PFSK-1 (cell line): ENCODE results near the gene VPS52.

Experiments
- FOXP2 ChIP-seq: optimal IDR thresholded peaks from 2 replicates; pipeline ENCODE3; 2011; ENCODE audit warnings: borderline replicate concordance, control low read depth, inconsistent platforms; ENCODE audit not compliant: insufficient read depth; ENCODE audit errors: extremely low read length, extremely low read depth
- POLR2AphosphoS5 ChIP-seq: IDR thresholded peaks from 2 replicates; pipeline ENCODE4 v1.6.1; 2012; ENCODE audit warnings: low read depth, mild to moderate bottlenecking, control low read depth, low read length, moderate library complexity
- TAF1 ChIP-seq: IDR thresholded peaks from 2 replicates; pipeline ENCODE4 v1.6.1; 2012; ENCODE audit warnings: low read length, control low read depth, borderline replicate concordance; ENCODE audit not compliant: insufficient read depth
- TF ChIP-seq, protein P1 (sequence below), 2 experiments: IDR thresholded peaks; 2 replicates each; pipeline versions ENCODE4 v1.6.1 to v1.8.0; 2011 to 2012; ENCODE audit warnings: low read depth in 2 of 2, low read length in 2 of 2, control low read depth in 1 of 2, inconsistent platforms in 1 of 2, mild to moderate bottlenecking in 1 of 2, moderate library complexity in 1 of 2; ENCODE audit not compliant: insufficient read depth in 1 of 2

DNA sequence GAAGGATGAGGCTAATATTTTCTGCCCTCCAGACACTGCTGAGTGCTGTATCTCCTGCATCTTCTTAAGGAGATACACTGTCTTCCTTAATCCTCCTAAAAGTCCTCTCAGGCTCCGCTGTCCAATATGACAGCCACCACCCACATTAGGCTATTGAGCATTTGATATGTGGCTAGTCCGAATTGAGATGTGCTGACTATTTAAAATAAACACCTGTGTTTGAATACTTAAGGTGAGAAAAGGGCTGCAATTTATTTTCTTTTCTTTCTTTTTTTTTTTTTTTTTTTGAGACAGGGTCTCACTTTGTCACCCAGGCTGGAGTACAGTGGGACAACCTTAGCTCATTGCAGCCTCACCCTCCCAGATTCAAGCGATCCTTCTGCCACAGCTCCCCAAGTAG is 30.2 kb upstream of the VPS52 start:
- TF ChIP-seq TAF1 (no peak), POLR2AphosphoS5 (no peak), FOXP2 (no peak)
- TF ChIP-seq, protein P1, sequence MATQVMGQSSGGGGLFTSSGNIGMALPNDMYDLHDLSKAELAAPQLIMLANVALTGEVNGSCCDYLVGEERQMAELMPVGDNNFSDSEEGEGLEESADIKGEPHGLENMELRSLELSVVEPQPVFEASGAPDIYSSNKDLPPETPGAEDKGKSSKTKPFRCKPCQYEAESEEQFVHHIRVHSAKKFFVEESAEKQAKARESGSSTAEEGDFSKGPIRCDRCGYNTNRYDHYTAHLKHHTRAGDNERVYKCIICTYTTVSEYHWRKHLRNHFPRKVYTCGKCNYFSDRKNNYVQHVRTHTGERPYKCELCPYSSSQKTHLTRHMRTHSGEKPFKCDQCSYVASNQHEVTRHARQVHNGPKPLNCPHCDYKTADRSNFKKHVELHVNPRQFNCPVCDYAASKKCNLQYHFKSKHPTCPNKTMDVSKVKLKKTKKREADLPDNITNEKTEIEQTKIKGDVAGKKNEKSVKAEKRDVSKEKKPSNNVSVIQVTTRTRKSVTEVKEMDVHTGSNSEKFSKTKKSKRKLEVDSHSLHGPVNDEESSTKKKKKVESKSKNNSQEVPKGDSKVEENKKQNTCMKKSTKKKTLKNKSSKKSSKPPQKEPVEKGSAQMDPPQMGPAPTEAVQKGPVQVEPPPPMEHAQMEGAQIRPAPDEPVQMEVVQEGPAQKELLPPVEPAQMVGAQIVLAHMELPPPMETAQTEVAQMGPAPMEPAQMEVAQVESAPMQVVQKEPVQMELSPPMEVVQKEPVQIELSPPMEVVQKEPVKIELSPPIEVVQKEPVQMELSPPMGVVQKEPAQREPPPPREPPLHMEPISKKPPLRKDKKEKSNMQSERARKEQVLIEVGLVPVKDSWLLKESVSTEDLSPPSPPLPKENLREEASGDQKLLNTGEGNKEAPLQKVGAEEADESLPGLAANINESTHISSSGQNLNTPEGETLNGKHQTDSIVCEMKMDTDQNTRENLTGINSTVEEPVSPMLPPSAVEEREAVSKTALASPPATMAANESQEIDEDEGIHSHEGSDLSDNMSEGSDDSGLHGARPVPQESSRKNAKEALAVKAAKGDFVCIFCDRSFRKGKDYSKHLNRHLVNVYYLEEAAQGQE (IDR thresholded peaks at IDR 0.05; ENCODE audit: insufficient read depth in 1 of 2, low read depth in 2 of 2, low read length in 2 of 2), result no peak
